CD14-positive monocyte (primary cell): ENCODE data around the gene WWOX. TPM values are rescaled to one million over a fixed set of nuclear protein-coding genes. Genes with fewer than 3 reads are reported as not detected.

Experiments
- DNase-seq, 3 donors: peaks; one replicate each; pipeline ENCODE4 v3.0.0-alpha.2; 2011 to 2022
- H2AFZ ChIP-seq: 2 replicates; pipeline ENCODE4 v1.6.0; 2012; ENCODE audit warnings: mild to moderate bottlenecking, low read depth, low read length, inconsistent platforms; ENCODE audit not compliant: insufficient read depth, poor library complexity, severe bottlenecking
- H3K27ac ChIP-seq, 2 donors: 1 replicate in 1 of 2; 2 replicates in 1 of 2; pipeline ENCODE4 v1.5.1; 2012 to 2013; ENCODE audit warnings: low read length in 2 of 2, control low read depth in 1 of 2, inconsistent platforms in 1 of 2, low read depth in 1 of 2, mild to moderate bottlenecking in 1 of 2
- H3K27me3 ChIP-seq, 2 donors: one replicate each; pipeline versions ENCODE4 v1.6.0 to v1.6.1; 2011 to 2013; ENCODE audit warnings: low read length in 2 of 2; ENCODE audit not compliant: control insufficient read depth in 2 of 2, insufficient read depth in 2 of 2
- H3K36me3 ChIP-seq, 2 donors: replicated peaks in 1 of 2; 1 replicate in 1 of 2; 2 replicates in 1 of 2; pipeline versions ENCODE4 v1.5.1 to v1.6.1; 2012 to 2013; ENCODE audit warnings: low read length in 2 of 2, control low read depth in 1 of 2, inconsistent platforms in 1 of 2, mild to moderate bottlenecking in 1 of 2; ENCODE audit not compliant: insufficient read depth in 2 of 2, control insufficient read depth in 1 of 2
- H3K4me1 ChIP-seq, 2 donors: 1 replicate in 1 of 2; 2 replicates in 1 of 2; pipeline versions ENCODE4 v1.5.1 to v1.6.1; 2012 to 2013; ENCODE audit warnings: low read length in 2 of 2, control low read depth in 1 of 2, inconsistent platforms in 1 of 2, mild to moderate bottlenecking in 1 of 2, moderate library complexity in 1 of 2; ENCODE audit not compliant: insufficient read depth in 2 of 2, control insufficient read depth in 1 of 2
- H3K4me2 ChIP-seq: replicated peaks from 2 replicates; pipeline ENCODE3; 2012; ENCODE audit warnings: low read length, moderate library complexity, mild to moderate bottlenecking; ENCODE audit not compliant: poor library complexity, severe bottlenecking; ENCODE audit errors: extremely low read depth
- H3K4me3 ChIP-seq, 3 experiments: fragments of 200-600 bp in 1 of 3; sonication (generic) in 1 of 3; replicated peaks in 1 of 3; 1 replicate in 2 of 3; 2 replicates in 1 of 3; pipeline ENCODE4 v1.5.1; 2011 to 2013; ENCODE audit warnings: low read length in 3 of 3, mild to moderate bottlenecking in 3 of 3, control low read depth in 2 of 3, low read depth in 2 of 3, inconsistent platforms in 1 of 3, moderate library complexity in 1 of 3
- H3K79me2 ChIP-seq: 2 replicates; pipeline ENCODE4 v1.6.0; 2012; ENCODE audit warnings: mild to moderate bottlenecking, control low read depth, inconsistent platforms, low read length, moderate library complexity; ENCODE audit not compliant: insufficient read depth
- H3K9ac ChIP-seq: 2 replicates; pipeline ENCODE4 v1.6.0; 2017; ENCODE audit warnings: low read length, mild to moderate bottlenecking; ENCODE audit not compliant: insufficient read depth, poor library complexity, severe bottlenecking
- H3K9me3 ChIP-seq, 2 donors: replicated peaks in 1 of 2; 1 replicate in 1 of 2; 2 replicates in 1 of 2; pipeline versions ENCODE4 v1.5.1 to v1.6.1; 2012 to 2013; ENCODE audit warnings: low read length in 2 of 2, control low read depth in 1 of 2; ENCODE audit not compliant: control insufficient read depth in 1 of 2, insufficient read depth in 1 of 2
- H4K20me1 ChIP-seq: 2 replicates; pipeline ENCODE4 v1.6.0; 2012; ENCODE audit warnings: mild to moderate bottlenecking, low read length, control low read depth, moderate library complexity; ENCODE audit not compliant: insufficient read depth
- H3K27ac Mint-ChIP-seq, 7 donors: one replicate each; pipeline ENCODE4 v1.8.0; 2020; ENCODE audit warnings: mild to moderate bottlenecking in 7 of 7, mixed read lengths in 7 of 7, moderate library complexity in 6 of 7, inconsistent platforms in 2 of 7
- H3K27me3 Mint-ChIP-seq, 3 donors: one replicate each; pipeline ENCODE4 v1.8.0; 2021 to 2022; ENCODE audit warnings: low read depth in 3 of 3, mild to moderate bottlenecking in 3 of 3, mixed read lengths in 3 of 3, moderate library complexity in 3 of 3, inconsistent platforms in 1 of 3
- H3K36me3 Mint-ChIP-seq, 2 donors: one replicate each; pipeline ENCODE4 v1.8.0; 2020; ENCODE audit warnings: mixed read lengths in 2 of 2, inconsistent platforms in 1 of 2, mild to moderate bottlenecking in 1 of 2
- H3K4me1 Mint-ChIP-seq: one replicate; pipeline ENCODE4 v1.8.0; 2020; ENCODE audit warnings: mild to moderate bottlenecking, mixed read lengths
- H3K4me3 Mint-ChIP-seq, 2 donors: one replicate each; pipeline ENCODE4 v1.8.0; 2020; ENCODE audit warnings: mild to moderate bottlenecking in 2 of 2, mixed read lengths in 2 of 2, moderate library complexity in 1 of 2
- H3K9me3 Mint-ChIP-seq, 7 donors: one replicate each; pipeline ENCODE4 v1.8.0; 2020 to 2022; ENCODE audit warnings: mixed read lengths in 7 of 7, mild to moderate bottlenecking in 6 of 7, moderate library complexity in 6 of 7, inconsistent platforms in 2 of 7
- WGBS: methylation state at CpG from one replicate; pipeline ENCODE4 v1.1.5; 2013; ENCODE audit warnings: missing lambda C conversion rate; ENCODE audit not compliant: insufficient coverage; 5-methylcytosine and 5-hydroxymethylcytosine counted together
- intact Hi-C, 2 donors: fragments of 100-400 bp; cut with micrococcal nuclease; formaldehyde crosslinking; loops; one replicate each; pipeline versions ENCODE4 v1.15.0 to v1.15.1; 2023
- polyA plus RNA-seq, 3 donors: library from polyadenylated mRNA; depleted of rRNA in 1 of 3; unstranded in 2 of 3; stranded (reverse) in 1 of 3; fragments of 300-500 nt in 2 of 3; fragments of >200 nt in 1 of 3; fragmentation: Illumina TruSeq in 2 of 3; gene quantifications; 1 replicate in 2 of 3; 2 replicates in 1 of 3; pipeline ENCODE4 v1.2.3, GENCODE V29; 2012 to 2021
- TF ChIP-seq, protein P1 (sequence below): fragments of 200-600 bp; IDR thresholded peaks from one replicate; pipeline ENCODE4 v1.8.0; 2022; ENCODE audit warnings: antibody characterized with exemption, mild to moderate bottlenecking

WWOX gene
- polyA plus RNA-seq, 3 donors = 4.0 to 7.0 (median 6.3) TPM

- intact Hi-C loops = no loop called here
- peak overlapping the region in 2 of 7 donors; percentile 8 to 39 for H3K27ac Mint-ChIP-seq
- no peak overlapping the region for H3K4me3 Mint-ChIP-seq
These were observed 899.4 kb downstream of the WWOX start for GRCh38 chr16:78998879-78999278.

GRCh38 chr16:79001156-79001967 is 901.9 kb downstream of the WWOX start:
- Histone ChIP-seq H3K27me3 (no peaks in the 10 kb centered on the region), H3K27ac (no peak overlapping the region), H3K4me1 (no peaks in the 10 kb centered on the region), H3K9ac (no peak overlapping the region), H4K20me1 (no peaks in the 10 kb centered on the region), H3K4me3 (no peak overlapping the region), H3K4me2 (no peak overlapping the region), H3K36me3 (no peaks in the 10 kb centered on the region), H3K9me3 (no peaks in the 10 kb centered on the region), H2AFZ (no peak overlapping the region), H3K79me2 (no peaks in the 10 kb centered on the region)
- peaks cover 0 to 3% (median under 1%) of the 10 kb centered on the region in 7 donors for H3K9me3 Mint-ChIP-seq
- peak overlapping the region in 1 of 2 donors; percentile 25 for H3K4me3 Mint-ChIP-seq
- TF ChIP-seq, protein P1, sequence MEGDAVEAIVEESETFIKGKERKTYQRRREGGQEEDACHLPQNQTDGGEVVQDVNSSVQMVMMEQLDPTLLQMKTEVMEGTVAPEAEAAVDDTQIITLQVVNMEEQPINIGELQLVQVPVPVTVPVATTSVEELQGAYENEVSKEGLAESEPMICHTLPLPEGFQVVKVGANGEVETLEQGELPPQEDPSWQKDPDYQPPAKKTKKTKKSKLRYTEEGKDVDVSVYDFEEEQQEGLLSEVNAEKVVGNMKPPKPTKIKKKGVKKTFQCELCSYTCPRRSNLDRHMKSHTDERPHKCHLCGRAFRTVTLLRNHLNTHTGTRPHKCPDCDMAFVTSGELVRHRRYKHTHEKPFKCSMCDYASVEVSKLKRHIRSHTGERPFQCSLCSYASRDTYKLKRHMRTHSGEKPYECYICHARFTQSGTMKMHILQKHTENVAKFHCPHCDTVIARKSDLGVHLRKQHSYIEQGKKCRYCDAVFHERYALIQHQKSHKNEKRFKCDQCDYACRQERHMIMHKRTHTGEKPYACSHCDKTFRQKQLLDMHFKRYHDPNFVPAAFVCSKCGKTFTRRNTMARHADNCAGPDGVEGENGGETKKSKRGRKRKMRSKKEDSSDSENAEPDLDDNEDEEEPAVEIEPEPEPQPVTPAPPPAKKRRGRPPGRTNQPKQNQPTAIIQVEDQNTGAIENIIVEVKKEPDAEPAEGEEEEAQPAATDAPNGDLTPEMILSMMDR = no peak
- no peak for DNase-seq
- 57% methylated on average over 3 of the region's 10 CpGs for WGBS
- no peaks in the 10 kb centered on the region for H3K36me3 Mint-ChIP-seq
- no peaks in the 10 kb centered on the region for H3K4me1 Mint-ChIP-seq
- peaks cover 0 to 5% (median 3%) of the 10 kb centered on the region in 3 donors for H3K27me3 Mint-ChIP-seq
- H3K27ac Mint-ChIP-seq = no peak overlapping the region
- intact Hi-C loops = no loop called here

More at GRCh38 chr16:78998879-78999278, 899.4 kb downstream of the WWOX start:
- no peaks in the 10 kb centered on the region for H3K9me3 Mint-ChIP-seq
- Histone ChIP-seq H3K27me3 (no peaks in the 10 kb centered on the region), H3K9ac (no peak overlapping the region), H3K4me2 (no peak overlapping the region), H2AFZ (no peak overlapping the region), H3K36me3 (no peaks in the 10 kb centered on the region), H3K9me3 (no peaks in the 10 kb centered on the region), H3K4me3 (no peak overlapping the region), H4K20me1 (no peaks in the 10 kb centered on the region), H3K4me1 (no peaks in the 10 kb centered on the region), H3K79me2 (no peaks in the 10 kb centered on the region), H3K27ac (no peak overlapping the region)
- peaks cover 0 to 5% (median 2%) of the 10 kb centered on the region in 3 donors for H3K27me3 Mint-ChIP-seq
- peak in 1 of 3 donors; percentile 3 for DNase-seq
- H3K4me1 Mint-ChIP-seq = no peaks in the 10 kb centered on the region
- 51% methylated on average over 5 of the region's 11 CpGs for WGBS
- no peaks in the 10 kb centered on the region for H3K36me3 Mint-ChIP-seq
- TF ChIP-seq, protein P1 = no peak
